ENCODE results near the gene EFCAB13.

GRCh38 chr17:47311420-47311819 is 12.3 kb upstream of the EFCAB13 start:
- TF ChIP-seq CTCF (IDR thresholded peaks at IDR 0.05; ENCODE audit: poor library complexity) (no peak), EZH2 (IDR thresholded peaks at IDR 0.05; ENCODE audit: borderline replicate concordance) (no peak), EZH2phosphoT487 (IDR thresholded peaks at IDR 0.05; ENCODE audit: low read depth, severe bottlenecking, unreplicated experiment) (no peak)

All from hepatocyte (in vitro differentiated cells).